Heart left ventricle (tissue), 16 donors: ENCODE results near the gene CCDC33. TPM values are rescaled to one million over a fixed set of nuclear protein-coding genes. Genes with fewer than 3 reads are reported as not detected.

Source experiments
- ATAC-seq, 4 donors: fragments of 200-7000 bp; cut with Tn5 transposase; one replicate each; pipeline ENCODE4 v1.9.1; 2020 to 2022; ENCODE audit warnings: moderate library complexity in 4 of 4, mild to moderate bottlenecking in 3 of 4, moderate number of reproducible peaks in 1 of 4
- DNase-seq, 5 donors: peaks; one replicate each; pipeline ENCODE4 v3.0.0-alpha.2; 2020
- H3K27ac ChIP-seq, 12 donors: fragments of 200-600 bp; sonication (generic) in 4 of 12; one replicate each; pipeline versions ENCODE4 v1.5.0 to v1.8.0; 2016 to 2022; ENCODE audit warnings: mild to moderate bottlenecking in 2 of 12
- H3K27me3 ChIP-seq, 9 donors: fragments of 200-600 bp; sonication (generic) in 2 of 9; one replicate each; pipeline versions ENCODE4 v1.5.1 to v1.8.0; 2016 to 2022; ENCODE audit warnings: mild to moderate bottlenecking in 3 of 9
- H3K36me3 ChIP-seq, 9 donors: fragments of 200-600 bp; sonication (generic) in 2 of 9; one replicate each; pipeline versions ENCODE4 v1.5.0 to v1.8.0; 2018 to 2022; ENCODE audit warnings: mild to moderate bottlenecking in 2 of 9
- H3K4me1 ChIP-seq, 12 donors: fragments of 200-600 bp; sonication (generic) in 4 of 12; one replicate each; pipeline versions ENCODE4 v1.5.0 to v1.8.0; 2016 to 2022; ENCODE audit warnings: mild to moderate bottlenecking in 3 of 12
- H3K4me3 ChIP-seq, 12 donors: fragments of 200-600 bp; sonication (generic) in 4 of 12; one replicate each; pipeline versions ENCODE4 v1.5.0 to v1.8.0; 2017 to 2022; ENCODE audit warnings: mild to moderate bottlenecking in 9 of 12, moderate library complexity in 4 of 12
- H3K9me3 ChIP-seq, 12 donors: fragments of 200-600 bp; sonication (generic) in 4 of 12; one replicate each; pipeline versions ENCODE4 v1.5.0 to v1.8.0; 2016 to 2022; ENCODE audit warnings: mild to moderate bottlenecking in 1 of 12
- CTCF ChIP-seq, 12 donors: fragments of 200-600 bp; sonication (generic) in 4 of 12; IDR thresholded peaks; one replicate each; pipeline versions ENCODE4 v1.5.0 to v1.8.0; 2018 to 2022; ENCODE audit warnings: antibody characterized with exemption in 12 of 12, mild to moderate bottlenecking in 5 of 12
- POLR2A ChIP-seq, 2 donors: fragments of 450-650 bp; IDR thresholded peaks; one replicate each; pipeline ENCODE4 v1.6.1; 2017; ENCODE audit warnings: antibody characterized with exemption in 2 of 2, mild to moderate bottlenecking in 2 of 2, moderate library complexity in 2 of 2
- WGBS, 4 donors: extraction: QIAGEN DNeasy Blood & Tissue Kit in 2 of 4; methylation state at CpG; one replicate each; pipeline versions ENCODE4 v1.1.5 to v1.1.7; 2013 to 2018; 5-methylcytosine and 5-hydroxymethylcytosine counted together
- intact Hi-C, 10 donors: fragments of 100-400 bp; cut with DNase I; formaldehyde crosslinking; loops; one replicate each; pipeline versions ENCODE4 v1.11.1 to v1.14.2; 2022
- polyA plus RNA-seq, 2 donors: library from polyadenylated mRNA; stranded (reverse); fragments of 200-250 nt; gene quantifications; one replicate each; pipeline ENCODE4 v1.2.3, GENCODE V29; 2013
- total RNA-seq, 9 donors: library from RNA; depleted of rRNA in 2 of 9; stranded (reverse); fragments of >200 nt in 2 of 9; fragmentation: NEBNext Ultra II Directional in 3 of 9; extraction: Animal tissue kit (Norgen Biotek cat#: 25700) in 3 of 9; gene quantifications; one replicate each; pipeline versions ENCODE4 v1.1.0 to v1.2.4, GENCODE V29; 2016 to 2023
- donor health status: ischemic (EF 13 %, LVEDD 7.1; RV severe dilation, severe dysfunction).
- donor health status: healthy with polysubstance abuse.
- donor health status: DM: no; HTN: yes; CAD: no.
- donor health status: DM: no; HTN: no; CAD: no.
- donor health status: ischemic (EF 25% LVEDD 6.9; RV normal size, moderate dysfunction).
- donor health status: ischemic (EF 25% LVEDD 5.7; RV mildly dilated, moderate dysfunction).
- donor health status: healthy.
- donor health status: DM: yes; HTN: yes; CAD: no.
- donor health status: ischemic (EF 35%, LVEDD 5.7; RV mildly dilated, moderate dysfunction).
- donor health status: nonischemic (EF 11% LVEDD 7.7; RV severe dilation, severe dysfunction).
- donor health status: DM: yes; HTN: yes; CAD: no.
- donor health status: PGD.
- donor health status: ischemic (EF 29% LVEDD 5.4; RV normal size, mild dysfunction).
- donor health status: nonischemic (EF 23%, LVEDD 6.1; RV moderate dilation, normal function).

CCDC33 gene
- total and polyA plus RNA-seq, 11 donors: 0.08 TPM; not detected in 10

GRCh38 chr15:74362482-74362881, 126.4 kb downstream of the CCDC33 start:
- no peak for TF ChIP-seq CTCF (IDR thresholded peaks at IDR 0.05)
- TF ChIP-seq POLR2A (IDR thresholded peaks at IDR 0.05): no peak
- Histone ChIP-seq H3K27ac (no peak overlapping the region), H3K4me1 (peaks cover 0 to 13% (median 4%) of the 10 kb centered on the region in 12 donors), H3K36me3 (no peaks in the 10 kb centered on the region), H3K9me3 (no peaks in the 10 kb centered on the region), H3K27me3 (peaks cover 0 to 32% (median 0%) of the 10 kb centered on the region in 9 donors), H3K4me3 (no peak overlapping the region)
- intact Hi-C loops: no loop called here
- ATAC-seq (no peak), DNase-seq (no peak)
- WGBS, 4 donors: 79 to 95% (median 83%) methylated on average over 1 of the region's 1 CpG

DNA sequence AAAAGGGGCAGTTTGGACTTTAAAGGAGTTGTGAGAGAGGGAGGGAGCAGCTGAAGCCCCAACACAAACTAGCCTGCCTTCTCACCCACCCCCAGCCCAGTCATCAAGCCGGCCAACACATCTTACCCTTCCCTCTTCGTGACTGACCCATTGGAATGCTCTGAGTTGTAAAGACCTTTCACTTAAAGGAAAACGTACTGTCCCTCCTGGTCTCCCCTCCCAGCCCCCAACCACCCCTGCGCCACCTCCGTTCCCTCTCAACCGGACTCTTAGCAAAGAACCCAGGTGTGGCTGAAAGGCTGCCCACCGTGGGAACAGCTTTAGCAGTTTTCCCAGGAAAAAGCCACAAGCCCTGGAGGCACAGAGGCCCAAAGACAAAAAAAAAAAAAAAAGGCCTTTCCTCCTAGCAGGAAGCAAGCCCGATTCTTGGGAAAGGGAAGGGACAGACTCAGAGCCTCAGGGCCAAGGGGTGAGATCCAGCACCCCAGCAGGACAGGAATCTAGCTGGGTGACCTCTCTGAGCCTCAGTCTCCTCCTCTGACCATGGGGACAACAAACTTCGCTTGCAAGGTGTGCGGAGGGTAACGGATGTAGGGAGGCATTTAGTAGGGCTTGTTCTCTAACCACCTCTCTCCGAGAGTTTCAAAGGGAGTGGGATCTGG, 128.9 kb downstream of the CCDC33 start:
- Histone ChIP-seq H3K4me3 (peak overlapping the region in 11 of 12 donors; percentile 15 to 80 (median 60)), H3K9me3 (no peaks in the 10 kb centered on the region), H3K36me3 (no peaks in the 10 kb centered on the region), H3K4me1 (peaks cover 0 to 13% (median 4%) of the 10 kb centered on the region in 12 donors), H3K27me3 (peaks cover 0 to 37% (median 0%) of the 10 kb centered on the region in 9 donors), H3K27ac (no peak overlapping the region)
- ATAC-seq (peak in 1 of 4 donors; percentile 25), DNase-seq (no peak)
- intact Hi-C loops: no loop called here
- TF ChIP-seq POLR2A (IDR thresholded peaks at IDR 0.05) (no peak), CTCF (IDR thresholded peaks at IDR 0.05) (no peak)
- 81 to 85% (median 85%) methylated on average over 12 of the region's 12 CpGs for WGBS, 4 donors

DNA sequence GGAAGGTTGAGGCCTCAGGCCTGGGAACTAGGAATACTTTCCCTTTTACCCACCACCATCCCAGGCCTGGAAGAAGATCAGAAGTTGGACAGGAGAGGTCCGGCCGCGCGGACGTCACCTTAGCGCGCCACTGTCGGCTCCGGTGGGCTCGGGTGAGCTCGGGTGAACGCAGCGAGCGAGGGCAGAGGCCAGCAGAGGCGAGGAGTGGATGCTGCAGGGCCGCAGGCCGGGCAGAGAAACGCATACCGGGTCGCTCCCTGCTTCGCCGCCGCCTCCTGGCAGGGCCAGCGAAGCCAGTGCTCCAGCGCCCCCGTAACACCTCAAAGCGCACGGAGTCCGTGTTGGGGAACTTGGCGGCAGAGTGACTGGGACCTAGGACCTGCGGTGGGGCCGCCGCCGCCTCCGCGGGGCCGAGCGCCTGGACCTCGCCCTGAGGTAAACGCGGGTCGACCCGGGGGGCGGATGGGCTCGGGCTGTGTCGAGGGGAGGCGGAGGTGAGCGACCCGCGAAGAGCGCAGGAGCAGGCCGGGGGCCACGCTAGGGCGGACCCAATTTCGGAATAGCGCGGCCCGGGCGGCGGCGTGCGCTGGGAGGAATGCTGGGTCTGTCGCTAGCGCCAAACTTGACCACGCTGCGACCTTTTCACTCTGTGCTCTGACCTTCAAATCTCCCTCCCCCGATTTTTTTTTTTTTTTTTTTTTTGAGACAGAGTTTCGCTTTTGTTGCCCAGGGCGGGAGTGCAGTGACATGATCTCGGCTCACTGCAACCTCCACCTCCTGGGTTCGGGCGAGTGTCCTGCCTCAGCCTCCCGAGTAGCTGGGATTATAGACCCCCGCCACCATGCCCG, 129.7 kb downstream of the CCDC33 start:
- peaks cover 0 to 13% (median 4%) of the 10 kb centered on the region in 12 donors for H3K4me1 ChIP-seq
- no peaks in the 10 kb centered on the region for H3K36me3 ChIP-seq
- peak overlapping the region in 6 of 12 donors; percentile 4 to 60 (median 45) for H3K27ac ChIP-seq
- peak overlapping the region; percentile 15 to 80 (median 60) for H3K4me3 ChIP-seq
- DNase-seq (peak in 3 of 5 donors; percentile 44 to 64 (median 48)), ATAC-seq (peak; percentile 71 to 88 (median 77))
- H3K9me3 ChIP-seq: no peaks in the 10 kb centered on the region
- WGBS, 4 donors: 6 to 8% (median 6%) methylated on average over 66 to 75 of the region's 75 CpGs
- intact Hi-C loops: no loop called here
- TF ChIP-seq CTCF (IDR thresholded peaks at IDR 0.05) (peak in 1 of 12 donors; percentile 4), POLR2A (IDR thresholded peaks at IDR 0.05) (no peak)
- peaks cover 0 to 37% (median 0%) of the 10 kb centered on the region in 9 donors for H3K27me3 ChIP-seq

DNA sequence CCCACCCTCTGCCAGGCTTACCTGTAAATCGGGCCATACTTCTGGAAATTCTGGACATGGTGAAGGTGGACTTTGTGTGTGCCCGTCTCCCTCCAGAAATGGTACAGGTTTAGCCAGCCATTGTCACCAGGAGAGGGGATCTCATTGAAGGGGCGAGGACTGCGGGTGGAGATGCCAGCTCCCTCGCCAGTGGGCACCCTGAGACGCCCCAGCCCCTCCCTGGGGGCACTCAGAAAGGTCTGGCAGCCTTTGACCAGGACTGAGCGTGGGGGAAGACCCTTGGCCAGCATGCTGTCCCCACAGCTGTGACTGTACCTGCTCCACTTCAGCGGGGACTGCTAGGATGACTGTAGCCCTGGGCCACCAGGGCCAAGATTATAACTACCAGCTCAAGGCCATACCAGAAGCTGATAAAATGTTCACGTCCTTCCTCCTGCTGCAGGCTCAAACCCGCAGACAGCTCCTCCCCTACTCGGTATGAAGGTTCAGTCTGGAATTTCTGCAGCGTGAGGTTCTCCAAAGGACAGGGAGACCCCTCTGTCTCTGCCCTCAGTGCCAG, 131.2 kb downstream of the CCDC33 start, which contains the start of gene CYP11A1:
Gene CYP11A1 (minus strand): TSS at position 351 of the 559 bp plus-strand sequence. CDS start 61 bp downstream, at position 290.
- no peak for TF ChIP-seq CTCF (IDR thresholded peaks at IDR 0.05)
- TF ChIP-seq POLR2A (IDR thresholded peaks at IDR 0.05): no peak
- Histone ChIP-seq H3K4me3 (peak within 1 kb of the TSS in 5 of 12 donors; percentile 60 to 80 (median 68)), H3K27ac (no peak within 1 kb of the TSS), H3K27me3 (peaks cover 0 to 37% (median 0%) of the 10 kb centered on the region in 9 donors), H3K36me3 (no peaks in the 10 kb centered on the region), H3K4me1 (peaks cover 0 to 13% (median 4%) of the 10 kb centered on the region in 12 donors), H3K9me3 (no peaks in the 10 kb centered on the region)
- WGBS, 4 donors: 87 to 92% (median 90%) methylated on average over 8 to 12 of the region's 12 CpGs
- ATAC-seq (no peak), DNase-seq (no peak)
- intact Hi-C loops: no loop called here
